Stomach (tissue), 4 donors: ENCODE results near the gene URI1.

ENCODE experiments used
- EP300 ChIP-seq: sonication (generic); formaldehyde crosslinking; IDR thresholded peaks from one replicate; pipeline ENCODE4 v1.6.1; 2017; ENCODE audit warnings: antibody characterized with exemption
- POLR2A ChIP-seq, 4 donors: fragments of 450-650 bp; IDR thresholded peaks; one replicate each; pipeline ENCODE4 v1.6.1; 2016; ENCODE audit warnings: antibody characterized with exemption in 4 of 4, control low read depth in 2 of 4, mild to moderate bottlenecking in 1 of 4, moderate library complexity in 1 of 4
- POLR2AphosphoS5 ChIP-seq, 3 donors: sonication (generic); formaldehyde crosslinking; IDR thresholded peaks; one replicate each; pipeline ENCODE4 v1.6.1; 2016; ENCODE audit warnings: antibody characterized with exemption in 3 of 3
- TF ChIP-seq, protein P1 (sequence below), 7 experiments: fragments of 450-650 bp in 4 of 7; fragments of 200-600 bp in 3 of 7; sonication (generic) in 3 of 7; IDR thresholded peaks; one replicate each; pipeline ENCODE4 v1.5.1; 2016 to 2019; ENCODE audit warnings: antibody characterized with exemption in 7 of 7, control low read depth in 2 of 7, mild to moderate bottlenecking in 1 of 7

GRCh38 chr19:30014770-30015169 is 72.7 kb downstream of the URI1 start:
- TF ChIP-seq POLR2A (IDR thresholded peaks at IDR 0.05), result no peak
- TF ChIP-seq, protein P1, sequence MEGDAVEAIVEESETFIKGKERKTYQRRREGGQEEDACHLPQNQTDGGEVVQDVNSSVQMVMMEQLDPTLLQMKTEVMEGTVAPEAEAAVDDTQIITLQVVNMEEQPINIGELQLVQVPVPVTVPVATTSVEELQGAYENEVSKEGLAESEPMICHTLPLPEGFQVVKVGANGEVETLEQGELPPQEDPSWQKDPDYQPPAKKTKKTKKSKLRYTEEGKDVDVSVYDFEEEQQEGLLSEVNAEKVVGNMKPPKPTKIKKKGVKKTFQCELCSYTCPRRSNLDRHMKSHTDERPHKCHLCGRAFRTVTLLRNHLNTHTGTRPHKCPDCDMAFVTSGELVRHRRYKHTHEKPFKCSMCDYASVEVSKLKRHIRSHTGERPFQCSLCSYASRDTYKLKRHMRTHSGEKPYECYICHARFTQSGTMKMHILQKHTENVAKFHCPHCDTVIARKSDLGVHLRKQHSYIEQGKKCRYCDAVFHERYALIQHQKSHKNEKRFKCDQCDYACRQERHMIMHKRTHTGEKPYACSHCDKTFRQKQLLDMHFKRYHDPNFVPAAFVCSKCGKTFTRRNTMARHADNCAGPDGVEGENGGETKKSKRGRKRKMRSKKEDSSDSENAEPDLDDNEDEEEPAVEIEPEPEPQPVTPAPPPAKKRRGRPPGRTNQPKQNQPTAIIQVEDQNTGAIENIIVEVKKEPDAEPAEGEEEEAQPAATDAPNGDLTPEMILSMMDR (IDR thresholded peaks at IDR 0.05), result no peak
- TF ChIP-seq EP300, result no peak
- no peak for TF ChIP-seq POLR2AphosphoS5 (IDR thresholded peaks at IDR 0.05)
